T-helper 2 cell treated with Interferon-gamma antibody and Interleukin-4, amounts not matched to agents 100 ng/mL and 5 ng/mL, for 36 hours (primary cell): ENCODE data around the gene TAS1R1. TPM values are rescaled to one million over a fixed set of nuclear protein-coding genes. Genes with fewer than 3 reads are reported as not detected.

ENCODE experiments used
- intact Hi-C: fragments of 100-400 bp; cut with micrococcal nuclease; formaldehyde crosslinking; loops from one replicate; pipeline ENCODE4 v1.15.1; 2023
- total RNA-seq: library from RNA; stranded (reverse); gene quantifications from 2 replicates; pipeline ENCODE4 v1.2.3, GENCODE V29; 2022

The TAS1R1 gene
- not detected in 2 replicates for total RNA-seq

GRCh38 chr1:6554907-6555778 lies at the start of gene TAS1R1:
TAS1R1 (plus strand) TSS chr1:6555307; CDS start chr1:6555374, 67 bp downstream.
- intact Hi-C loops = loop anchor here (1.0 to 2.0 kb wide), 6 partner anchors 10 to 146 kb away; partner anchors contain the start of gene DNAJC11

DNA sequence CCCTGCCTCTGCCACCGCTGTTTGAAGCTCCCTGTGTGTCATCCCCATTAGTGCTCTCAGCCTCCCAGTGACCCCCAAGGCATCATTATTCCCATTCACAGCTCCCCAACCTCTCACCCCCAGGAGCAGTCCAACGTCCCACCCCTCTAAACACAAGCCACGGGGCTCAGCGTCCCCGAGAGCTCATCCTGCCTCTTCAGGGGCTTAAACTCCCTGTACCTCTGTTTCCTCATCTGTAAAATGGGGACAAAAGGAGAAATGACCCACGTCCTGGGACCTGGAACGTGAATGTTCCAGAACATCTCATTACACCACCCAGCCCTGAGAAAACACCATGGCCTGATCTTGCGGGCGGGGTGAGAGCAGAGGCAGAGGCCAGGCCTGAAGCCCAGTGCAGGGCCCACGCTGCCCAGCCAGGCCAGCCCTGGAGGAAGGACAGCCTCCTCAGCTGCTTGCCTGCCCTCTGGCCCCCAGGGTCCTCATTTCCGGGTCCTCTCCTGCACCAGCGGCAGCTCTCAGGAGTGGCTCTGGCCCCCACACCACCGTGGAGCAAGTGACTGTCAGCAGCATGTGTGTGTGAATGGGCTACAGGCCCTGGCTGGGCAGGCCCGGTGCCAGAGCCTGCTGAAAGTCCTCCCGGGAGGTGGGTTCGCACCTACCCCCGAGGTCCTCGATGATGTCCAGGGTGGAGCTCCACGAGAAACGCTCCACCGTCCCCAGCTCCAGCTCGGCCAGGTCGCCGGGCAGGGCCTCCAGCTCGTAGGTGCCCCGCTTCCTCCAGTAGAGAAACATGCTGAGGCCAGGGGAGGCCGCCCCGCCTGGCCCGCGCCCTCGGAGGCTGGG lies 49.5 kb upstream of the TAS1R1 start:
- intact Hi-C loops = no loop called here

- intact Hi-C loops = no loop called here
Observed at GRCh38 chr1:6506210-6507036, 48.7 kb upstream of the TAS1R1 start.

GRCh38 chr1:6507037-6507428 lies 48.1 kb upstream of the TAS1R1 start:
- intact Hi-C loops = no loop called here

DNA sequence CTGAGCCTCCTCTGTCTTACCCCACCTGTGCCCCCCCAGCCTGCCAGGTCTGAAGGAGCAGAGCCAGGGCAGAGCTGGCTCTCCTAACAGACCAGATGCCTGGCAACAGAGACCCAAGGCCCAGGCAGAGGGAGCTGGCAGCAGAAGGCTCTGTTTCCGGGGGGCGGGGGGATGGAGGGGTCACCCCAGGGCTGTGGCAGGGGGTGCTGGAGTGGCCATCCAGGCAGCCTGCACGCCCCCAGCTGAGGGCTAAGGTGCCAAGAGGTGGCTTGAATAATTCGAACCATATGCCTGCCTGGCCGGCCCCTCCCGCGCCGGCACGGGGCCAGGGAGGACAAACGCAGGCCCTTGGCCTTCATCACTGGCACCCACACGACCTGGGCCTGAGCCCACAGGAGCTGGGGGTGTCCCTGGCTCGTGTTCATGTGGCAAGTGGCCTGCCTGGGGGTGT lies 47.6 kb upstream of the TAS1R1 start:
- intact Hi-C loops = no loop called here

GRCh38 chr1:6508154-6508815 lies 46.8 kb upstream of the TAS1R1 start:
- intact Hi-C loops = no loop called here

DNA sequence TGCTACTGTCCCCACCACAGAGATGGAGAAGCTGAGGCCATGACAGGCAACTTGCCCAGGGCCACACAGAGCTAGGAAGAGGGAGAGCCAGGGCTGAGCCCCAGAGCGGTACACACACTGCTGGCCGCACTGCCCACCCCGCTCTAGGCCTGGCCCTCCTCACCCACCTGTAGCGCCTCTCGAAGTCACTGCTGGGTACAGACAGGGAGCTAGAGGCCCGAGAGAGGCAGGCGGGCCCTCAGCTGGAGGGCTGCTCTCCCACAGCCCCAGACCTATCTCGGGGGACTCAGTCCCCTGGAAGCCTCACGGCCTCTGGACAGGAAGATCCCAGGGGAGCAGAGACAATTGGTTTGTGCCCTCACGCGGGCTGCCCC lies 46.3 kb upstream of the TAS1R1 start:
- intact Hi-C loops = no loop called here

GRCh38 chr1:6509220-6509918 lies 45.7 kb upstream of the TAS1R1 start:
- intact Hi-C loops = no loop called here

GRCh38 chr1:6509919-6510291 lies 45.2 kb upstream of the TAS1R1 start:
- intact Hi-C loops = no loop called here

- intact Hi-C loops = no loop called here
Observed at GRCh38 chr1:6510493-6510892, 44.6 kb upstream of the TAS1R1 start.

DNA sequence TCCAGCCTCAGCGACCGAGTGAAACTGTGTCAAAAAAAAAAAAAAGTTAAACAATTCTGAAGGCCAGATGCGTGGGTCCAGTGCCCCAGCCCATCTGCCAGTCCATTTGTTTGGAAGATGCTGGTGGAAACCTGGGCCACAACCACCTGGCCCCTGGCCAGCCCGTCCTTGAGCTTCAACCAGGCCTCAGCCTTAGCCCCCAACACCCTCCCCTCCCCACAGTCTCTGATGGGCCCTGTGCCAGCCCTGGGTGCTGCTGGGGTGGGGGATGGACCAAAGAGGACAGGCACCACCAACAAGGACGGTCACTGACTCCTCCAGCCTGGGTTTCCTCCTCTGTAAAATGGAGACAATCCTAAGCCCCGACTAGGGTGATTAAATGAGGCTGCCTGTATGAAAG lies 44.1 kb upstream of the TAS1R1 start:
- intact Hi-C loops = no loop called here

DNA sequence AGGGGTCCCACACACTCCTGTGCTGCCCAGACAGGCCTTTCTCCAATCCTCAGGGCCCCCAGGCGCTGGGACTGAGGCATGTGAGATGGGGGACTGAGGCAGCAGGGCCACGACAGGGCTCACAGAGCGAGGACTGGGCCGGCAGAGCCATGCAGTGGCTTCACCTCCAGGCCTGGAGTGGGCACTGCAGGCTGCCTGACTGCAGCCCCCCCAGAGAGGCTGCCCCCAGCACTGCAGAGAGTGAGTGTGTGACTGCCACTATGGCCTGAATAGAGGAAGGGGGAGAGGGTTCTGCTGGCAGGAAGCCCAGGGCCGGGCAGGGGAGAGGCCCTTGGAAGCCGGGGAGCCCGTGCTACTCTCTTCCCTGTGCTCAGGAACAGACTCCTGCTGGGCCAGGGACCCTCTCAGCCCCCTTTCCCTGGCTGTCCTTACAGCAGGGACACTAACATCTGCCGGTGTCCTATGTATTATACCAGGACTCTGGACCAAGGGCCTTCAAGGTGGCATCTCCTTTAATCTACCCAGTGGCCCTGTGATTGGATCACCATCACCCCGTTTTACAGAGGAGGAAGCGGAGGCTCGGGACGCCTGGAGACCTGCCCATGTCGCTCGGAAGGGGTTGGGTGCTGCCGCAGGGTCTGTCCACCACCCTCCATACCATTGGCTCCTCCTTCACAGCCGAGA lies 43.4 kb upstream of the TAS1R1 start:
- intact Hi-C loops = no loop called here

DNA sequence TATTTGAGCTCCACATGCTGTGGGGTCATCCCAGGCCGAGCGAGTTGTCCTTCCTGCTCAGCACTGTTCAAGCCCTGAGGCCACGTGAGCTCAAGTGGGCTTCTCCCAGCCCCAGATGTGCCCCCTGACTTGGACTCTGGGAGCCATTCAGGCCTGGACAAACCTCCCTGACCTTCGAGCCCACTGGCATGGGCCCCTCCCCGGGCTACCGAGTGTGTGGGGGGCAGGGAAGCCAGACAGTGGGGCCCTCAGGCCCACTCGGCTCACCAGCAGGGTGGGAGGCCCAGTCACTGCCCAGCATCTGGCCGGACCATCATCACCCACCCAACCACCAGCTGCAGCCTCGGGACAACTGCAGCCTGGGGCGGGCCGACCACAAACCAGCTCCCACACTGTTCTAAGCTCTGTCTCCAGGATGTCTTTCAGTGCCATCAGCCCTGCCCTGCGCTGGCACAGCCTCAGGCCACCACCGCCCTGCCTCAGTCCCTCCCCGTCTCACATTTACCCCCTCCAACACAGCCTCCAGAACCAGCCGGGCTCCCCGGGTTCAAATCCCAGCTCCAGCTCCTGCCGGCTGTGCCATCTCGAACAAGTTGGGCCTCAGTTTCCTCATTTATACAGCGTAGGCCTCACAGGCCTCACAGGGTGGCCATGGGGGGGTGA lies 42.7 kb upstream of the TAS1R1 start:
- intact Hi-C loops = no loop called here

- intact Hi-C loops = no loop called here
Observed at GRCh38 chr1:6512908-6513280, 42.2 kb upstream of the TAS1R1 start.

DNA sequence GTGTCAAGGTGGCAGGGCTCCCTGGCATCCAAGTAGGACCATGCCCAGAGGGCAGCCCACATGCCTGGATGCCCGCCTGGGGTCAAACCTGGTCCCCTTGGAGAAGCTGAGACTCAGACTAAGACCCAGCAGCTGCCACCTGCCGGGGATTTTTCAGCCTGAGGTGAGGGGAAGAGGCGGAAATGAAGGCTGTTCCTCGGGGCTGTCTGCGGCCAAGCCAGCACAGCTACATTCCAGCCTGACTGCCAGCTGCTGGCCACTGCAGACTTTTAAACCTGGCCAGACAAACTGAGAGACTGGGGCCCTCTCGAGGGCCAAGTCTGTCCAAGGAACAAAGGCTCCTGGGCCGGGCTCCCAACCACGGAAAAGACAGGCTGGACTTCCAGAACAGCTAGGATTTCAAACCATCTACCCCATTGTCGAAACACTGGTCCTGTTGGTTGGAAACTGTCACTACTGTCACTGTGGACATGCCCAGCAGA lies 41.7 kb upstream of the TAS1R1 start:
- intact Hi-C loops = no loop called here

DNA sequence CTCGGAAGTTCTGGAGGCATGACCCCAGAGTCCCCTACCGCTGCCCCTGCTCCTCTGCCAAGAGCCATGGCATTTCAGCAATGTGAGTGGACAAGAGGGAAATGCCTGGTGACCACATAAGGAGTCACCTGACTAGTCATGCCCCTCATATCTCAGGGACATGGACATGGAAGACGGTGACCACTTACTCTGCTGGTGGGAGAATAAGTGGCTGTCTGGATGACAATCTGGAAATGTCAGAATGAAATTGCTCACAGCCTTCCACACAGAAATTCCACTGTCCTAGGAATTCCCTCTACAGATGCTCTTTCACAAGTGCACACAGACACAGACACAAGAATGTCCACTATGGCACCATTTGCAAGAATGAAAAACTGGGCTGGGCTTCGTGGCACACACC lies 39.3 kb upstream of the TAS1R1 start:
- intact Hi-C loops = no loop called here

GRCh38 chr1:6517435-6517851 lies 37.7 kb upstream of the TAS1R1 start:
- intact Hi-C loops = no loop called here

DNA sequence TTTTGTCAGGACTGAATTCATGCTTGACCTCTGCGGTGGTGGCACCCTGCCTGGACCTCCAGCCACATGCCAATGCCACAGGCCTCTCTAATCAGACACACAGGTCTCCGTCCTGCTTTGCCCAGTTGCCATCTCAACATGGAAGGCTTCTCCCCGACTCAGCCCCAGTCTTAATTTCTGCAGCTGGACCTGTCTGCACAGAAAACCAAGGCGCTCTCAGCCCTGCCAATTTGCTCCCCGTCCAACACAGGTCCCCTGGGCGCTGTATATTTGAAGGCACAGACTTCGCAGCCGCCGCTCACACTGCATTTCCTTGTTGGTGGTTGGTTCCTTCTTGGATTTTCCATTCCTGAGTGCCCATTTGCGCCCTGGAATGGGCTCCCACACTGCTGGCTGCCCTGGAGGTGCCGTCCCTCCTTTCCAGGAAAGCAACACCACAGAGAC lies 35.6 kb upstream of the TAS1R1 start:
- intact Hi-C loops = no loop called here
